Cardiac septum (tissue), 1 donor: ENCODE measurements around the gene ACIN1. TPM values are rescaled to one million over a fixed set of nuclear protein-coding genes. Genes with fewer than 3 reads are reported as not detected.

Source experiments
- DNase-seq: peaks from one replicate; pipeline ENCODE4 v3.0.0-alpha.2; 2020; ENCODE audit warnings: low spot score
- intact Hi-C: fragments of 100-400 bp; cut with DNase I; formaldehyde crosslinking; loops from one replicate; pipeline ENCODE4 v1.14.0; 2022
- total RNA-seq: library from RNA; stranded (reverse); fragmentation: NEBNext Ultra II Directional; extraction: Animal tissue kit (Norgen Biotek cat#: 25700); gene quantifications from one replicate; pipeline ENCODE4 v1.2.1, GENCODE V29; 2021
- donor health status: DM: no; HTN: no; CAD: no.

The ACIN1 gene
- total RNA-seq, 1 donor from 2014 or later, result 72.4 TPM

- intact Hi-C loops, result no loop called here
- no peak for DNase-seq
Observed at GRCh38 chr14:23069413-23069806, 25.5 kb downstream of the ACIN1 start.

- intact Hi-C loops, result no loop called here
- DNase-seq, result no peak
Observed at GRCh38 chr14:23068789-23069412, 26.0 kb downstream of the ACIN1 start.

GRCh38 chr14:23067847-23068788 lies 26.8 kb downstream of the ACIN1 start:
- no peak for DNase-seq
- intact Hi-C loops, result no loop called here

GRCh38 chr14:23066855-23067744 lies 27.8 kb downstream of the ACIN1 start:
- intact Hi-C loops, result no loop called here
- no peak for DNase-seq

GRCh38 chr14:23066368-23066767 lies 28.6 kb downstream of the ACIN1 start:
- intact Hi-C loops, result no loop called here
- DNase-seq, result no peak

- intact Hi-C loops, result no loop called here
- no peak for DNase-seq
Observed at GRCh38 chr14:23063601-23064000, 31.3 kb downstream of the ACIN1 start.

GRCh38 chr14:23062002-23062401 lies 32.9 kb downstream of the ACIN1 start:
- no peak for DNase-seq
- intact Hi-C loops, result no loop called here

GRCh38 chr14:23060536-23061260 lies 34.2 kb downstream of the ACIN1 start:
- no peak for DNase-seq
- intact Hi-C loops, result no loop called here

- no peak for DNase-seq
- intact Hi-C loops, result loop anchor here (1.0 to 5.0 kb wide), 2 partner anchors 52 to 73 kb away; no protein-coding TSS in a partner anchor
Observed at GRCh38 chr14:23058654-23059504, 36.1 kb downstream of the ACIN1 start.

- intact Hi-C loops, result loop anchor here (1.0 to 5.0 kb wide), 2 partner anchors 51 to 72 kb away; no protein-coding TSS in a partner anchor
- DNase-seq, result peak; percentile 93
Observed at GRCh38 chr14:23057757-23058653, 36.9 kb downstream of the ACIN1 start.

GRCh38 chr14:23056956-23057756 lies 37.8 kb downstream of the ACIN1 start, which contains the start of gene CDH24:
TSS of gene CDH24 (minus strand) at chr14:23057520. CDS start at chr14:23055733, 1,787 bp downstream.
- peak; percentile 83 for DNase-seq
- intact Hi-C loops, result loop anchor here (5.0 kb wide), 1 partner anchor 50 kb away; no protein-coding TSS in a partner anchor

- intact Hi-C loops, result loop anchor here (5.0 kb wide), 1 partner anchor 49 kb away; no protein-coding TSS in a partner anchor
Observed at GRCh38 chr14:23056145-23056955, 38.6 kb downstream of the ACIN1 start.

GRCh38 chr14:23055621-23056144 lies 39.3 kb downstream of the ACIN1 start:
- DNase-seq, result no peak
- intact Hi-C loops, result loop anchor here (5.0 kb wide), 1 partner anchor 48 kb away; no protein-coding TSS in a partner anchor

More at GRCh38 chr14:23056145-23056955, 38.6 kb downstream of the ACIN1 start:
- DNase-seq, result no peak

GRCh38 chr14:23055147-23055550 lies 39.8 kb downstream of the ACIN1 start:
- DNase-seq, result no peak
- intact Hi-C loops, result loop anchor here (5.0 kb wide), 1 partner anchor 48 kb away; no protein-coding TSS in a partner anchor
